Kidney tubule cell (primary cell): Measurements from ENCODE around the gene DCDC2.
A peak's percentile ranks its signal among the peaks of the same experiment; 100 is the strongest.
"Not testable (repeated sequence)": the region's sequence is repeated elsewhere in the genome, so short reads cannot be mapped to it uniquely, and the experiment has no call there.

Source experiments
- DNase-seq: peaks from one replicate; pipeline ENCODE4 v3.0.0-alpha.2; 2018; ENCODE audit warnings: low spot score

The DCDC2 gene

DNA sequence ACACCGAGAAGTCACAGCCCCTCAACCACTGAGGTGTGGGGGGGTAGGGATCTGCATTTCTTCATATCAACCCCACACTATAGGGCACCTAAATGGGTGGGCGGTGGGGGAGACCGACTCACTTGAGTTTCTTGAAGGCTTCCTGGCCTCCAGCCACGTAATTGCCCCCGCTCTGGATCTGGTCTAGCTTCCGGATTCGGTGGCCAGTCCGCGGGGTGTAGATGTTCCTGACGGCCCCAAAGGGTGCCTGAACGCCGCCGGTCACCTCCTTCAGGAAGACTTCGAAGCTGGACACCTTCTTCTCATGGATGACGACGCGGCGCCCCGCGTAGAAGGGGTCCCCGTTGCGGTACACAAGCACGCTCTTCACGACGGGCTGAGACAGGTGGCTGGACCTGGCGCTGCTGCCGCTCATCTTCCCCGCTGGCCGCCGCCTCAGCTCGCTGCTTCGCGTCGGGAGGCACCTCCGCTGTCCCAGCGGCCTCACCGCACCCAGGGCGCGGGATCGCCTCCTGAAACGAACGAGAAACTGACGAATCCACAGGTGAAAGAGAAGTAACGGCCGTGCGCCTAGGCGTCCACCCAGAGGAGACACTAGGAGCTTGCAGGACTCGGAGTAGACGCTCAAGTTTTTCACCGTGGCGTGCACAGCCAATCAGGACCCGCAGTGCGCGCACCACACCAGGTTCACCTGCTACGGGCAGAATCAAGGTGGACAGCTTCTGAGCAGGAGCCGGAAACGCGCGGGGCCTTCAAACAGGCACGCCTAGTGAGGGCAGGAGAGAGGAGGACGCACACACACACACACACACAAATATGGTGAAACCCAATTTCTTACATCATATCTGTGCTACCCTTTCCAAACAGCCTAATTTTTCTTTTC is at the start of gene DCDC2:
TSS of gene DCDC2 (minus strand) at position 724 of the 883 bp plus-strand sequence. CDS start at position 415, 309 bp downstream.
- DNase-seq, result peak; percentile 97

DNA sequence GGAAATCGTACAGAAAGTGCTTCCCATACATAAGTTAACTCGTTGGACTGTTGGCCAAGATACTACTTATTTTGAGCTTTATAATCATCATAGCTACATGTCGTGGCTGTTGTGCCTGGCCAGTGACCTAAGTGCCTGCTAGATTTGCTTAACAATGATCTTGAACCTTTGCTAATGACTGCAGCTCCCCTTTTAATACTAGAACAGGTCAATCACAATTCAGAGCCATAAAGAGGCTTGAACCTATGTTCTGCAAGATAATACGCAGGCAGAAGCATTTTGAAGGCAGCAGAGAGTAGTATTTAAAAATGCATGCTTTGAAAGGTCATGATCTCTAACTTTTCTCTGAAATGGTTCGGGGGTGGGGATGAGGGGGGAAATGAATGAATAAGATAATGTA is 47.4 kb upstream of the DCDC2 start:
- DNase-seq, result no peak

DNA sequence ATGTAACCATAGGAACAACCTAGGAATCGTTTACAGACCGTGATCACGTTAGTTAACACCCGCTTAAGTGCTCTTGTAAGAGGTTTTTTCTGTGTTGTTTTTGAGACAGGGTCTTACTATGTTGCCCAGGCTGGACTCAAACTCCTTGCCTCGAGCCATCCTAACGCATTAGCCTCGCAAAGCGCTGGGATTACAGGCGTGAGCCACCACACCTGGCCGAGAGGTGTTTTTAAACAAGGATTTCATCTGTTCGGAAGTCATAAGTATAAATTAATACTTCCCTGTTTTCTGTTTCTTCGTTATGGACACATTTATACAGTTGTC is 45.6 kb upstream of the DCDC2 start:
- no peak for DNase-seq

DNA sequence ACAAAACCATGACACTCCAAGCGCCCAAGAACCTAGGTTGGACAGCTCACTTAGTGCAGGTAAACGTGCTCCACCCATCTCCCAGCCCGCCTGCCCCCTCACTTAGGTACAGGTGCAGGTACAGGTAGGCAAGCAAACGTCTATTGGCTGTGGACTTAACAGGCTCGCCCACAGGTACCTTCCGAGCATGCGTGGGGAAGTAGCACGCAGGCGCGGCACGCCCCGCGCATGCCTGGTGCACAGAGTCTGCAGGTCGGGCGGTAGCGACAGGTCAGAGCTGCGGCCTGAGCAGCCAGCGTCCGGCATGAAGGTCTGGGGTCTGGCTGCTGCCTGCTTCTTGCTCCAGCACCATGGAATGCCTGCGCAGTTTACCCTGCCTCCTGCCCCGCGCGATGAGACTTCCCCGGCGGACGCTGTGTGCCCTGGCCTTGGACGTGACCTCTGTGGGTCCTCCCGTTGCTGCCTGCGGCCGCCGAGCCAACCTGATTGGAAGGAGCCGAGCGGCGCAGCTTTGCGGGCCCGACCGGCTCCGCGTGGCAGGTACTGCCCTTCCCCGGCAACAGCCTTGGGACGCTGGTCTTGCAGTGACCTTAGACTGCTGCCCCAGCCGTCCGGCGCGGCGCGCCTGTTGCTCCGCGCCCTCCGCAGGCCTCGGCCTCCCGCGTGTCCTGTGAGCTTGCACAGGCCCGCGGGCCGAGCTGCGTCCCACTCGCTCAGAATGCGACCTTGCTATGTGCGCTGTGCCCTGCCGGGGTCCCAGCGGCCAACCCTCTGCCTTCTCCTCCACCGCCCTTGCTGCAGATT is 45.0 kb upstream of the DCDC2 start, which contains the start of gene MRS2:
TSS of gene MRS2 (plus strand) at position 240 of the 804 bp plus-strand sequence. CDS start at position 351, 111 bp downstream.
- DNase-seq, result peak; percentile 95

DNA sequence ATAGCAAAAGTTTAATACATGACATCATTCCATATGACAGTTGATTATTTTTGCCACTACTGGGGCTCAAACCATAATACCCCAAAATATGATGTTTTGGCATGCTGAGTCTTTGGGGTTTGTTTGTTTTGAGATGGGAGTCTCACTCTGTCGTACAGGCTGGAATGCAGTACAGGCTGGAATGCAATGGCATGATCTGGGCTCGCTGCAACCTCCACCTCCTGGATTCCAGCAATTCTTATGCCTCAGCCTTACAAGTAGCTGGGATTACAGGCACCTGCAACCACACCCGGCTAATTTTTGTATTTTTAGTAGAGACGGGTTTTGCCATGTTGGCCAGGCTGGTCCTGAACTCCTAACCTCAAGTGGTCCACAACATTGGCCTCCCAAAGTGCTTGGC is 43.6 kb upstream of the DCDC2 start:
- peak; percentile 46 for DNase-seq

DNA sequence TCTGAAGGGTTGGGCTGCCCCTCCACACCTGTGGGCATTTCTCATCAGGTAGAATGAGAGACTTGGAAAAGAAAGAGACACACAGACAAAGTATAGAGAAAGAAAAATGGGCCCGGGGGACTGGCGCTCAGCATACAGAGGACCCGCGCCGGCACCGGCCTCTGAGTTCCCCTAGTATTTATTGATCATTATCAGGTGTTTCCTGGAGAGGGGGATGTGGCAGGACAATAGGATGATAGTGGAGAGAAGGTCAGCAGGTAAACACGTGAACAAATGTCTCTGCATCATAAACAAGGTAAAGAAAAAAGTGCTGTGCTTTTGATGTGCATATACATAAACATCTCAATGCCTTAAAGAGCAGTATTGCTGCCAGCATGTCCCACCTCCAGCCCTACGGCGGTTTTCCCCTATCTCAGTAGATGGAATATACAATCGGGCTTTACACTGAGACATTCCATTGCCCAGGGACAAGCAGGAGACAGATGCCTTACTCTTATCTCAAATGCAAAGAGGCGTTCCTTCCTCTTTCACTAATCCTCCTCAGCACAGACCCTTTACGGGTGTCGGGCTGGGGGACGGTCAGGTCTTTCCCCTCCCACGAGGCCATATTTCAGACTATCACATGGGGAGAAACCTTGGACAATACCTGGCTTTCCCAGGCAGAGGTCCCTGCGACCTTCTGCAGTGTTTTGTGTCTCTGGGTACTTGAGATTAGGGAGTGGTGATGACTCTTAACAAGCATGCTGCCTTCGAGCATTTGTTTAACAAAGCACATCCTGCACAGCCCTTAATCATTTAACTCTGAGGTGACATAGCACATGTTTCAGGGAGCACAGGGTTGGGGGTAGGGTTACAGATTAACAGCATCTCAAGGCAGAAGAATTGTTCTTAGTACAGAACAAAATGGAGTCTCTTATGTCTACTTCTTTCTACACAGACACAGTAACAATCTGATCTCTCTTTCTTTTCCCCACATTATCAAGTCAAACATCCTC is 42.5 kb upstream of the DCDC2 start:
- DNase-seq, result peak; percentile 68

DNA sequence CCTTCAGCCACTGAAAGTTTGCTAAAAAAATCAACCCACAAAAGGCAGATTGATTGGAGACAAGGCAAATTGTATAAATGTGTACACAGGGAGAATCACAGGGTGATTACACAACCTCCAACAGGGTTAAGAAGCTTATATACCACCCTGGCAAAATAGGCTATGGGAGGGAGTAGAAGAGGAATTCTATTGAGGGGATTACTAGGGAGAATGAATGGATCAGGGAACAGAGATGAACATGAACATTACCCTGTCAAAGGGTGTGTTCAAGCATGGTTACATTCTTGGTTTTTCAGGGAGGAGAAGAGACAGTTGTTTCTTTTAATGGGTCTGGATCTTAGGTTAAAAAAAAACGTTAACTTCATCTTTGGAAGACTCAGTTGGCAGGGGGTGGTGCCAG is 39.8 kb upstream of the DCDC2 start:
- DNase-seq, result no peak

DNA sequence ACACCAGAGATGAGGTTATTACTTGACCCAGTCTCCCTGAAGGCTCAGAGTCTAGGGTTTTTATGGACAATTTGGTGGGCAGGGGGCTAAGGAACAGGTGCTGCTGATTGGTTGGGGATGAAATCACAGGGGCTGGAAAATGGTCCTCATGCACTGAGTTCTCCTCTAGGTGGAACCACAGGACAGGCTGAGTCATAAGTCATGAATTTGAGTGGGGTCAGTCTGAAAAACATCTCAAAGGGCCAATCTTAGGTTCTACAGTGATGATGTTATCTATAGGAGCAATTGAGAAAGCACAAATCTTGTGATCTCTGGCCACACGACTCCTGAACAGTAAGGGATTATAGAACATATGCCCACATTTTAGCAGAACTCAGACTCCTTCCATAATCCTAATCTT is 39.0 kb upstream of the DCDC2 start:
- DNase-seq, result no peak

DNA sequence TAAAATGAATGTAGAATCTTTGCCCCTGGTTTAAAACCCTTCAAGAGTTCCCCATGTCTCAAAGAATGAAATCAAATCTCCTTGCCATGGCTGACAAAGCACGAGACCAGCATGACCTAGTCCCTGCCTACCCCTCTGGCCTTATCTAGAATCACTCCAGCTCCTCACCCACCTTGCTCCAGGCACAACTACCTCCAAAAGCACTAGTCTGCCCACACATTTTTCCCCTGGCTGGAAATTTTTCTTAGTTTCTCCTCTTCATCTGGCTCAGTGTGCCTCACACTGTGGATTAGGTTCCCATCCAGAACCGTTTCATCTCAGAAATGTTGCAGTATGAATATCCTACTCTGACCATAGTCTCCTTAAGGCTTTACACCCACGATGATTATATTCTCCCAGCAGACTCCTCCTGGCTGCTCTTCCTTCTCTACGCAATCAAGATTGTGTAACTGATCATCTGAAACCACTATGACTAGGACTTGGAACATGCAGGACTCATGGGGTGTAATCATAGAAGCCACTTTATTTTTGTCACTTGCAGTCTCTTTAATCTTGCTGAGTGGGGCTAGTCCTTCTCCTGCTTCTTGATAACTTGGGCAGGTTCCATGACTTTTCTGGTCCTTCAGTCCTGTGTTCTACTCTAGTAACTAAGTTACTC is 37.0 kb upstream of the DCDC2 start:
- DNase-seq, result peak; percentile 77

DNA sequence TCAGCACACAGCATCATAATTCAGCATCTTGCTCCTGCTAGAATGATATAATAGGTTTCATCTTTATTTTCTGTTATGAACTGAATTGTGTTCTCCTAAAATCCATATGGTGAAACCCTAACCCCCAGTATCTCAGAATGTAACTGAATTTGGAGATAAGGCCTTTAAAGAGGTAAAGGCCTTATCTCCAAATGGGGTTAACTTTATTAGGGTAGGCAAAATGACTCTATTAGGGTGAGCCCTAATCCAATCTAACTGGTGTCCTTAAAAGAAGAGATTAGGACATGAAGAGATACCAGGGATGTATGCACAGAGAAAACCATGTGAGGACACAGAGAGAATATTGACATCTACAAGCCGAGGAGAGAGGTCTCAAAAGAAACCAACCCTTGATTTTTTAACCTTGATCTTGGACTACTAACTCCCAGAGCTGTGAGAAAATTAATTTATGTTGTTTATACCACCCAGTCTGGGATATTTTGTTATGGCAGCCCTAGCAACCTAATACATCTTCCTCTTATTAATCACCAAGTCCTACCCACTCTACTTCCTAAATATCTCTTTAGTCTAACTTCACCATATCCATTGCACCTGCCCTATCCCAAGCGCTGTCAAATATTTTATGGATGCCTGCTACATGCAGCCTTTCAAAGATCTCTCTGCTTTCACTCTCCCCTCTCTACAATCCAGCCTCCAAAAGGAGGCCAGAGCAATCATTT is 36.4 kb upstream of the DCDC2 start:
- DNase-seq, result no peak

DNA sequence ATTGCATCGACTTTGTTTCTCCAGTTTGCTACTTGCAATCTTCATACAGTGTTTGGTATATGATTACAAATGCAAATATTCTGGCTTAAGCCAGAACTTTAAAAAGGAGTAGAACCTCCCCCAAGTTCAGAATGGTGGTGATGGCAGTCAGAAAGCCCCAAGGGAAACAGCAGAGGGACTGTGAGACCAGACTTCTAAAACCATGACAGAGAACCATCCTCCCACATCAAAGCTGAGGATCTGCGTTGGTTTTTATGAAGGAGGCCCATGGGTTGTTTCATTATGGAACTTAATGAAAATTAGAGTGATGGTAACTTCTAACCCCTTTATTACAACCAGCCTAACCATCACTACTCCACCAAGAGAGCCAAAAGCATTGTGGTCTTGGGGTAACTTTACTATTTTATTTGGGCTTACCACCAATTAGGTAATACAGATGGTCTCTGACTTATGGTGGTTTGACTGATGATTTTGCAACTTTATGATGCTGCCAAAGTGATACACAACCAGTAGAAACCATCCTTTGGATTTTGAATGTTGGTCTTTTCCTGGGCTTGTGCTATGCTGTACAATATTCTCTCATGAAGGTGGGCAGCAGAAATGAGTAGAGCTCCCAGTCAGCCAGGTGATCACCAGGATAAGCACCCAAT is 34.0 kb upstream of the DCDC2 start:
- no peak for DNase-seq

DNA sequence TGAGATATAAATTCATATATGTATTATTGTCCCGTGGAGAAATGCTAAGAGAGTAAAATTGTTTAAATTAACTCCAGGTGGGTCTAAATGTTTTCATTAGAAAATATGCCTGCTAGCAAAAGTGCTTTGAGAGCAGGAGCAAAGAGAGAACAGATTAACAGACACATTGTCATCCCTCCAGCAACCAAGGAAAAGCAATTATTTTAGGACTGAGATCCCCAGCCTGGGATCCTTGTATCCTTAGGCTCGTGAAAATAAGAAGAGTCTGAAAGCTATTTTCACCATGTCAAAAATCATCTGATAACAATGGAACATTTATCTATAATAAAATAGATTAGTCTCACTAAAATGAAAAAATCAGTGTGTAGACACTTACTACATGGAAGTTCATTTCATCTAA is 33.3 kb upstream of the DCDC2 start:
- no peak for DNase-seq

DNA sequence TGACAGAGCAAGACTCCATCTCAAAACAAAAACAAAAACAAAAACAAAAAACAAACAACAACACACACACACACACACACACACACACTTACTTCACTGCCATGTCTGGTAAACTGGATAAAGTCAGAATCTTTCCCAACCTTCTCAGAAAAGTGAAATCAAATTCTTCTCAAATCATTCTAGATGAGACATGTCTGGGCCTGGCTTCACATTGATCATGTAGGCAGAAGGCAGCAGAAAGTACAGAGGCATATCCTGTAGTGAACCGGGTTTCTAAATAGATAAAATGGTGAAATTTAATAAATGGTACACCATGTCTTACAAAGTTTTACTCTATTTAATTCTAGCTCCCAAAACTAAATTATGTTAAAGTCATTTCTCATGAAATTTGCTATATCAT is 30.0 kb upstream of the DCDC2 start:
- no peak for DNase-seq

DNA sequence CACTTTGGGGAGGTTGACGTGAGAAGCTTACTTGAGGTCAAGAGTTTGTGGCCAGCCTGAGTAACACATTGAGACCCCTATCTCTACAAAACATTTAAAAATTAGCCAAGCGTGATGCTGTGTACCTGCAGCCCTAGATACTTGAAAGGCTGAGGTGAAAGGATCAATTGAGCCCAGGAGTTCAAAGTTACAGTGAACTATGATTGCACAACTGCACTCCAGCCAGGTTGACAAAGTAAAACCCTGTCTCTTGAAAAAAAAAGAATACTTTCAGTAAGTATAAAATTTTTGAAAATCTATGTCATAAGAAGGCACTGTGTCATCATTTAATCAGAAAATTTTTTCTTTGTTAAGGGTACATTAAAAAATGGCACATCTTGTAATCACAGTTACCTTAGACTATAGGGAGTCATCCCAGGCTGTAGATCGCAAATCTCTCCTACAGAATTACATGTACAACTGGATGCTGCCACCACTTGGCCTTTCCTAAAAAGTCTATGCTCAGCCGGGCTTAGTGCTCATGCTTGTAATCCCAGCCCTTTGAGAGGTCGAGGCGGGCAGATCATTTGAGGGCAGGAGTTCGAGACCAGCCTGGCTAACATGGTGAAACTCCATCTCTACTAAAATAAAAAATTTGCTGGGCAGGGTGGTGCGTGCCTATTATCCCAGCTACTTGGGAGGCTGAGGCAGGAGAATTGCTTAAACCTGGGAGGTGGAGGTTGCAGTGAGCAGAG is 27.8 kb upstream of the DCDC2 start:
- DNase-seq, result peak; percentile 74

DNA sequence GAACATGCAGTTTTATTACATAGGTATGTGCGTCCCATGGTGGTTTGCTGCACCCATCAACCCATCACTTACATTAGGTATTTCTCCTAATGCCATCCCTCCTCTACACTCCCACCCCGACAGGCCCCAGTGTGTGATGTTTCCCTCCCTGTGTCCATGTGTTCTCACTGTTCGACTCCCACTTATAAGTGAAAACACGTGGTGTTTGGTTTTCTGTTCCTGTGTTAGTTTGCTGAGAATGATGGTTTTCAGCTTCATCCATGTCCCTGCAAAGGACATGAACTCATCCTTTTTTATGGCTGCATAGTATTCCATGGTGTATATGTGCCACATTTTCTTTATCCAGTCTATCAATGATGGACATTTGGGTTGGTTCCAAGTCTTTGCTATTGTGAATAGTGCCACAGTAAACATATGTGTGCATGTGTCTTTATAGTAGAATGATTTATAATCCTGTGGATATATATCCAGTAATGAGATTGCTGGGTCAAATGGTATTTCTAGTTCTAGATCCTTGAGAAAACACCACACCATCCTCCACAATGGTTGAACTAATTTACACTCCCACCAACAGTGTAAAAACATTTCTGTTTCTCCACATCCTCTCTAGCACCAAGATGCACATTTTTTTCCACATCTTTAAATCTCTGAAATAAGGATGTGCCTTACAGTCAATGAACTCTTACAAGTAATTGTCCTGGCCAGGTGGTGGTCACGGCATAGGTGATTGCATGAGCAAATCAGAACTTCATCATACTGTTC is 26.7 kb upstream of the DCDC2 start:
- DNase-seq, result not testable (repeated sequence)

DNA sequence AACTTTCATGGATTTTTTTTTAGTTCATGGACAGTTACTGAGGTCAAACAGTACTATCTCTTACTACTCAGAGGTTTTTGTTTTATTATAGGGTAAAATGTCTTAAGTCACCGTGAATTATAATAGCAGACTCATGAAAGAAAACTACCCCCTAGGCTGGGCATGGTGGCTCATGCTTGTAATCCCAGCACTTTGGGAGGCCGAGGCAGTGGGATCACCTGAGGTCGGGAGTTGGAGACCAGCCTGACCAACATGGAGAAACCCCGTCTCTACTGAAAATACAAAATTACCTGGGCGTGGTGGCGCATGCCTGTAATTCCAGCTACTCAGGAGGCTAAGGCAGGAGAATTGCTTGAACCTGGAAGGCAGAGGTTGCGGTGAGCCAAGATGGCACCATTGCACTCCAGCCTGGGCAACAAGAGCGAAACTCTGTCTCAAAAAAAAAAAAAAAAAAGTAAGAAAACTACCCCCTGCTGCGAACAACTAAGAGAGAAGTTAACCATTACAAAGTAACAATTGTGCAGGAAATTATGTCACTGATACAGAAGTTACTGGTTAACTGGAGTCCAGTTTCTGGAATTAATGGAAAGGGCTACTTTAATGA is 25.1 kb upstream of the DCDC2 start:
- peak; percentile 92 for DNase-seq

DNA sequence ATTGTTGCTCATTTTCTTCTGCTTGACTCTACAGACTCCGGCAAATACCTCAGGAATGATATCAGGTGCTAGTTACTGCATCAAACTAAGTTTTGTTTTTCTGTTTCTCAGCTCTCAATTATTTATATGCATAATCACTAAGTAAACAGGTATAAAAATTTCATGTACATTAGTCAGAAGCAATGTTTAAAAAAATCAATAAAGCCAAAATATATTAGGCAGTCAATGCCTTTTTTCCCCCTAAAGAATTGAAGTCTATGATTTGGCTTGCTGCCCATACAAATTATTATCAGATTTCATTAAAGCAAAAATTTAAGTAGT is 24.3 kb upstream of the DCDC2 start:
- DNase-seq, result peak; percentile 84

DNA sequence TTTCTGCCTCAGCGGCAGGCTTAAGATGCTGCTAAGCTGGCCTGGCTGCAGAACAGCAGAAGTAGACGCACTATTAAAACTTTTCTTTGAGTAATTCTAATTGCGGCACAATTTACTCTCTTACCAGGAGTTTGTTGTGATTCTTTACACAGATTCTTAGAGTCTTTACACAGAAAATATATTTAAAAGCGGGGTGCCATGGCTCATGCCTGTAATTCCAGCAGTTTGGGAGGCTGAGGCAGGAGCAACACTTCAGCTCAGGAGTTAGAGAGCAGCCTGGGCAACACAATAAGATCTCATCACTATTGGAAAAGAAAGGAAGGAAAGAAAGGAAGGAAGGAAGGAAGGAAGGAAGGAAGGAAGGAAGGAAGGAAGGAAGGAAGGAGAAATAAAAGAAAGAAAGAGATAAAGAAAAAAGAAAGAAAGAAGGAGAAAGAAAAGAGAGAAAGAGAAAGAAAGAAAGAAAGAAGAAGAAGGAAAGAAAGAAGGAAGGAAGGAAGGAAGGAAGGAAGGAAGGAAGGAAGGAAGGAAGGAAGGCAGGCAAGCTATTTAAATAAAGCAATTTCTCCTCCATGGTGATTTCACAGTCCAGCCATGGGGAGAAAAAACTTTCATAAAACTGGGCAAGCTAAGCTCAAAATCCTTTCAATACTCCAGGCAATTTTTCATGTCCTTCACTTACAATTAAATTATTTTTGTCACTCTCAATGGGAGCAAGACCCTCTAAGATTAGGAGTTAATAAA is 23.8 kb upstream of the DCDC2 start:
- no peak for DNase-seq
